Right lobe of liver (tissue), 6 donors: ENCODE measurements around the gene PPP1R1C. TPM values are rescaled to one million over a fixed set of nuclear protein-coding genes. Genes with fewer than 3 reads are reported as not detected.

Experiments
- ATAC-seq, 4 donors: fragments of 200-7000 bp; cut with Tn5 transposase; one replicate each; pipeline ENCODE4 v1.9.1; 2020; ENCODE audit warnings: mild to moderate bottlenecking in 4 of 4, moderate library complexity in 4 of 4
- DNase-seq, 3 donors: peaks; one replicate each; pipeline ENCODE4 v3.0.0-alpha.2; 2020
- H3K27ac ChIP-seq, 3 donors: fragments of 200-600 bp; one replicate each; pipeline ENCODE4 v1.8.0; 2022
- H3K27me3 ChIP-seq, 2 donors: fragments of 200-600 bp; one replicate each; pipeline ENCODE4 v1.8.0; 2022
- H3K36me3 ChIP-seq, 4 donors: fragments of 200-600 bp; sonication (generic) in 1 of 4; one replicate each; pipeline versions ENCODE4 v1.5.1 to v1.8.0; 2017 to 2022; ENCODE audit warnings: control low read depth in 1 of 4
- H3K4me1 ChIP-seq, 4 donors: fragments of 200-600 bp; sonication (generic) in 1 of 4; one replicate each; pipeline versions ENCODE4 v1.5.1 to v1.8.0; 2017 to 2022; ENCODE audit warnings: control low read depth in 1 of 4
- H3K4me3 ChIP-seq, 3 donors: fragments of 200-600 bp; one replicate each; pipeline ENCODE4 v1.8.0; 2022
- H3K9me3 ChIP-seq, 4 donors: fragments of 200-600 bp; sonication (generic) in 1 of 4; one replicate each; pipeline versions ENCODE4 v1.5.1 to v1.8.0; 2017 to 2022; ENCODE audit warnings: control low read depth in 1 of 4
- CTCF ChIP-seq, 4 donors: fragments of 200-600 bp in 3 of 4; fragments of 450-650 bp in 1 of 4; IDR thresholded peaks; one replicate each; pipeline versions ENCODE4 v1.5.1 to v1.8.0; 2016 to 2022; ENCODE audit warnings: antibody characterized with exemption in 4 of 4, mild to moderate bottlenecking in 2 of 4
- POLR2A ChIP-seq: fragments of 450-650 bp; IDR thresholded peaks from one replicate; pipeline ENCODE4 v1.6.1; 2017; ENCODE audit warnings: antibody characterized with exemption, mild to moderate bottlenecking
- WGBS: methylation state at CpG from one replicate; pipeline ENCODE4 v1.1.6; 2018; ENCODE audit warnings: low coverage, low lambda C conversion rate; ENCODE audit not compliant: insufficient coverage; ENCODE audit errors: missing lambda C conversion rate; 5-methylcytosine and 5-hydroxymethylcytosine counted together
- intact Hi-C, 2 donors: fragments of 100-400 bp; cut with DNase I; formaldehyde crosslinking; loops; one replicate each; pipeline versions ENCODE4 v1.11.2 to v1.14.1; 2022
- total RNA-seq, 6 experiments: library from RNA; depleted of rRNA in 2 of 6; stranded (reverse); fragments of >200 nt in 2 of 6; fragmentation: NEBNext Ultra II Directional in 3 of 6; extraction: Animal tissue kit (Norgen Biotek cat#: 25700) in 3 of 6; gene quantifications; one replicate each; pipeline versions ENCODE4 v1.1.0 to v1.2.4, GENCODE V29; 2016 to 2023
- donor health status: DM: no; HTN: yes; CAD: no.
- donor health status: DM: no; HTN: no; CAD: no.
- donor health status: DM: no; HTN: no; CAD: no.
- donor health status: DM: no; HTN: yes; CAD: no.
- donor health status: DM: no; HTN: yes; CAD: no.

PPP1R1C gene
- total RNA-seq, 6 experiments from 2014 or later = 1.8 to 22.2 (median 8.8) TPM

- no peak for DNase-seq
- no peak for ATAC-seq
- WGBS = 100% methylated on average over 1 of the region's 1 CpG
- Histone ChIP-seq H3K9me3 (no peaks in the 10 kb centered on the region), H3K4me1 (no peaks in the 10 kb centered on the region), H3K27ac (no peak overlapping the region), H3K36me3 (no peaks in the 10 kb centered on the region), H3K27me3 (no peaks in the 10 kb centered on the region), H3K4me3 (no peak overlapping the region)
- intact Hi-C loops = no loop called here
- TF ChIP-seq CTCF (IDR thresholded peaks at IDR 0.05) = no peak
Measured at GRCh38 chr2:181995289-181995688, 9.6 kb downstream of the PPP1R1C start.

- H3K4me1 ChIP-seq = no peaks in the 10 kb centered on the region
- no peak overlapping the region for H3K4me3 ChIP-seq
- no peak for ATAC-seq
- no peaks in the 10 kb centered on the region for H3K27me3 ChIP-seq
- no peak overlapping the region for H3K27ac ChIP-seq
- no peak for TF ChIP-seq POLR2A
- TF ChIP-seq CTCF (IDR thresholded peaks at IDR 0.05) = no peak
- intact Hi-C loops = no loop called here
- 68% methylated on average over 8 of the region's 8 CpGs for WGBS
- DNase-seq = no peak
- no peaks in the 10 kb centered on the region for H3K36me3 ChIP-seq
- H3K9me3 ChIP-seq = no peaks in the 10 kb centered on the region
Measured at GRCh38 chr2:181998041-181998835, 12.6 kb downstream of the PPP1R1C start.

- intact Hi-C loops = no loop called here
- 80% methylated on average over 2 of the region's 2 CpGs for WGBS
- no peak for DNase-seq
Measured at GRCh38 chr2:181998891-181999654, 13.4 kb downstream of the PPP1R1C start.

GRCh38 chr2:181999911-182000310 lies 14.3 kb downstream of the PPP1R1C start:
- WGBS = 90% methylated on average over 3 of the region's 3 CpGs
- no peaks in the 10 kb centered on the region for H3K9me3 ChIP-seq
- H3K4me3 ChIP-seq = no peak overlapping the region
- no peak for ATAC-seq
- DNase-seq = no peak
- intact Hi-C loops = no loop called here
- no peaks in the 10 kb centered on the region for H3K4me1 ChIP-seq
- H3K36me3 ChIP-seq = no peaks in the 10 kb centered on the region
- no peak overlapping the region for H3K27ac ChIP-seq
- no peaks in the 10 kb centered on the region for H3K27me3 ChIP-seq
- no peak for TF ChIP-seq CTCF (IDR thresholded peaks at IDR 0.05)
- no peak for TF ChIP-seq POLR2A

More at GRCh38 chr2:181998891-181999654, 13.4 kb downstream of the PPP1R1C start:
- no peaks in the 10 kb centered on the region for H3K4me1 ChIP-seq
- H3K27ac ChIP-seq = no peak overlapping the region
- no peaks in the 10 kb centered on the region for H3K27me3 ChIP-seq
- H3K36me3 ChIP-seq = no peaks in the 10 kb centered on the region
- no peak for ATAC-seq
- TF ChIP-seq CTCF (IDR thresholded peaks at IDR 0.05) (no peak), POLR2A (no peak)
- H3K4me3 ChIP-seq = no peak overlapping the region
- H3K9me3 ChIP-seq = no peaks in the 10 kb centered on the region
